GM18868 (cell line): ENCODE data around the gene SLC44A5.
"Not testable (repeated sequence)": the region's sequence is repeated elsewhere in the genome, so short reads cannot be mapped to it uniquely, and the experiment has no call there.

Source experiments
- ATAC-seq: cut with Tn5 transposase; IDR thresholded peaks from one replicate; pipeline ENCODE4 v1.9.1; 2021; ENCODE audit warnings: mild to moderate bottlenecking, moderate library complexity; ENCODE audit not compliant: unreplicated experiment

The SLC44A5 gene

GRCh38 chr1:75528001-75528400 is 82.9 kb downstream of the SLC44A5 start:
- no peak for ATAC-seq

GRCh38 chr1:75522389-75522788 is 88.5 kb downstream of the SLC44A5 start:
- ATAC-seq = no peak

GRCh38 chr1:75521658-75522057 is 89.3 kb downstream of the SLC44A5 start:
- ATAC-seq = no peak

- no peak for ATAC-seq
These were observed 89.9 kb downstream of the SLC44A5 start for GRCh38 chr1:75520862-75521475.

GRCh38 chr1:75519651-75520427 is 91.1 kb downstream of the SLC44A5 start:
- ATAC-seq = no peak

GRCh38 chr1:75518686-75519085 is 92.2 kb downstream of the SLC44A5 start:
- ATAC-seq = no peak

- no peak for ATAC-seq
These were observed 96.6 kb downstream of the SLC44A5 start for GRCh38 chr1:75514270-75514669.

GRCh38 chr1:75506976-75507375 is 103.9 kb downstream of the SLC44A5 start:
- no peak for ATAC-seq

GRCh38 chr1:75503221-75503974 is 107.5 kb downstream of the SLC44A5 start:
- ATAC-seq = no peak

- no peak for ATAC-seq
These were observed 108.1 kb downstream of the SLC44A5 start for GRCh38 chr1:75502776-75503175.

- no peak for ATAC-seq
These were observed 109.2 kb downstream of the SLC44A5 start for GRCh38 chr1:75501577-75502295.

GRCh38 chr1:75492011-75492410 is 118.9 kb downstream of the SLC44A5 start:
- ATAC-seq = no peak

GRCh38 chr1:75487399-75487798 is 123.5 kb downstream of the SLC44A5 start:
- peak; percentile 60 for ATAC-seq

- no peak for ATAC-seq
These were observed 126.1 kb downstream of the SLC44A5 start for GRCh38 chr1:75484789-75485188.

GRCh38 chr1:75482951-75483350 is 128.0 kb downstream of the SLC44A5 start:
- no peak for ATAC-seq

- not testable (repeated sequence) for ATAC-seq
These were observed 134.4 kb downstream of the SLC44A5 start for GRCh38 chr1:75476486-75476885.

- ATAC-seq = no peak
These were observed 135.2 kb downstream of the SLC44A5 start for GRCh38 chr1:75475696-75476095.

- ATAC-seq = no peak
These were observed 137.8 kb downstream of the SLC44A5 start for GRCh38 chr1:75472971-75473603.

- ATAC-seq = no peak
These were observed 138.6 kb downstream of the SLC44A5 start for GRCh38 chr1:75472089-75472970.

GRCh38 chr1:75471252-75471651 is 139.7 kb downstream of the SLC44A5 start:
- no peak for ATAC-seq
